Measurements from ENCODE around the gene CRELD1. TPM values are rescaled to one million over a fixed set of nuclear protein-coding genes. Genes with fewer than 3 reads are reported as not detected.
A peak's percentile ranks its signal among the peaks of the same experiment; 100 is the strongest.
"Not testable (repeated sequence)": the region's sequence is repeated elsewhere in the genome, so short reads cannot be mapped to it uniquely, and the experiment has no call there.

CRELD1 gene
- total and polyA plus RNA-seq, 2 donors: 19.9 to 36.4 TPM

GRCh38 chr3:9939906-9940305, 6.3 kb downstream of the CRELD1 start:
- WGBS: 98% methylated on average over 29 of the region's 32 CpGs

GRCh38 chr3:9940746-9941145, 7.1 kb downstream of the CRELD1 start:
- no peak overlapping the region for H3K4me3 ChIP-seq (ENCODE audit: low read length in 2 of 2)
- H3K4me1 ChIP-seq (ENCODE audit: control insufficient read depth in 2 of 2, insufficient read depth in 2 of 2, low read length in 2 of 2): no peaks in the 10 kb centered on the region
- no peak for DNase-seq (ENCODE audit: low read depth in 6 of 9, low spot score in 9 of 9)
- H3K9me3 ChIP-seq (ENCODE audit: control insufficient read depth in 2 of 2, insufficient read depth in 1 of 2, low read length in 1 of 2): no peaks in the 10 kb centered on the region
- H3K27me3 ChIP-seq (ENCODE audit: control insufficient read depth in 2 of 2, insufficient read depth in 1 of 2, low read length in 1 of 2): no peaks in the 10 kb centered on the region
- peaks cover 29 to 35% of the 10 kb centered on the region in 2 donors for H3K36me3 ChIP-seq (ENCODE audit: control insufficient read depth in 2 of 2, insufficient read depth in 2 of 2, low read length in 1 of 2)
- 98% methylated on average over 10 of the region's 10 CpGs for WGBS
- H3K27ac ChIP-seq (ENCODE audit: low read depth in 1 of 2, low read length in 1 of 2): no peak overlapping the region

More at GRCh38 chr3:9939906-9940305, 6.3 kb downstream of the CRELD1 start:
- not testable (repeated sequence) for H3K4me1 ChIP-seq (ENCODE audit: control insufficient read depth in 2 of 2, insufficient read depth in 2 of 2, low read length in 2 of 2); DNase-seq (ENCODE audit: low read depth in 6 of 9, low spot score in 9 of 9); H3K27me3 ChIP-seq (ENCODE audit: control insufficient read depth in 2 of 2, insufficient read depth in 1 of 2, low read length in 1 of 2); H3K9me3 ChIP-seq (ENCODE audit: control insufficient read depth in 2 of 2, insufficient read depth in 1 of 2, low read length in 1 of 2); H3K27ac ChIP-seq (ENCODE audit: low read depth in 1 of 2, low read length in 1 of 2); H3K4me3 ChIP-seq (ENCODE audit: low read length in 2 of 2)
- H3K36me3 ChIP-seq (ENCODE audit: control insufficient read depth in 2 of 2, insufficient read depth in 2 of 2, low read length in 1 of 2): peaks cover 29 to 41% of the 10 kb centered on the region in 2 donors

GRCh38 chr3:9942164-9942563, 8.5 kb downstream of the CRELD1 start:
- H3K27ac ChIP-seq (ENCODE audit: low read depth in 1 of 2, low read length in 1 of 2): no peak overlapping the region
- 95% methylated on average over 4 of the region's 4 CpGs for WGBS
- peaks cover 0 to 9% of the 10 kb centered on the region in 2 donors for H3K4me1 ChIP-seq (ENCODE audit: control insufficient read depth in 2 of 2, insufficient read depth in 2 of 2, low read length in 2 of 2)
- no peaks in the 10 kb centered on the region for H3K9me3 ChIP-seq (ENCODE audit: control insufficient read depth in 2 of 2, insufficient read depth in 1 of 2, low read length in 1 of 2)
- no peak for DNase-seq (ENCODE audit: low read depth in 6 of 9, low spot score in 9 of 9)
- no peak overlapping the region for H3K4me3 ChIP-seq (ENCODE audit: low read length in 2 of 2)
- peaks cover 28 to 32% of the 10 kb centered on the region in 2 donors for H3K36me3 ChIP-seq (ENCODE audit: control insufficient read depth in 2 of 2, insufficient read depth in 2 of 2, low read length in 1 of 2)
- H3K27me3 ChIP-seq (ENCODE audit: control insufficient read depth in 2 of 2, insufficient read depth in 1 of 2, low read length in 1 of 2): no peaks in the 10 kb centered on the region

GRCh38 chr3:9942934-9943690, 9.5 kb downstream of the CRELD1 start:
- H3K4me1 ChIP-seq (ENCODE audit: control insufficient read depth in 2 of 2, insufficient read depth in 2 of 2, low read length in 2 of 2): peaks cover 0 to 9% of the 10 kb centered on the region in 2 donors
- no peaks in the 10 kb centered on the region for H3K9me3 ChIP-seq (ENCODE audit: control insufficient read depth in 2 of 2, insufficient read depth in 1 of 2, low read length in 1 of 2)
- no peak overlapping the region for H3K27ac ChIP-seq (ENCODE audit: low read depth in 1 of 2, low read length in 1 of 2)
- 98% methylated on average over 11 of the region's 11 CpGs for WGBS
- no peaks in the 10 kb centered on the region for H3K27me3 ChIP-seq (ENCODE audit: control insufficient read depth in 2 of 2, insufficient read depth in 1 of 2, low read length in 1 of 2)
- no peak for DNase-seq (ENCODE audit: low read depth in 6 of 9, low spot score in 9 of 9)
- H3K36me3 ChIP-seq (ENCODE audit: control insufficient read depth in 2 of 2, insufficient read depth in 2 of 2, low read length in 1 of 2): peaks cover 19 to 25% of the 10 kb centered on the region in 2 donors
- H3K4me3 ChIP-seq (ENCODE audit: low read length in 2 of 2): no peak overlapping the region

- no peak overlapping the region for H3K27ac ChIP-seq (ENCODE audit: low read depth in 1 of 2, low read length in 1 of 2)
- H3K4me1 ChIP-seq (ENCODE audit: control insufficient read depth in 2 of 2, insufficient read depth in 2 of 2, low read length in 2 of 2): peaks cover 0 to 9% of the 10 kb centered on the region in 2 donors
- H3K27me3 ChIP-seq (ENCODE audit: control insufficient read depth in 2 of 2, insufficient read depth in 1 of 2, low read length in 1 of 2): no peaks in the 10 kb centered on the region
- DNase-seq (ENCODE audit: low read depth in 6 of 9, low spot score in 9 of 9): no peak
- H3K36me3 ChIP-seq (ENCODE audit: control insufficient read depth in 2 of 2, insufficient read depth in 2 of 2, low read length in 1 of 2): peaks cover 16 to 25% of the 10 kb centered on the region in 2 donors
- no peaks in the 10 kb centered on the region for H3K9me3 ChIP-seq (ENCODE audit: control insufficient read depth in 2 of 2, insufficient read depth in 1 of 2, low read length in 1 of 2)
- no peak overlapping the region for H3K4me3 ChIP-seq (ENCODE audit: low read length in 2 of 2)
- 96% methylated on average over 11 of the region's 11 CpGs for WGBS
Observed at GRCh38 chr3:9944271-9944670, 10.6 kb downstream of the CRELD1 start.

GRCh38 chr3:9945358-9945757, 11.7 kb downstream of the CRELD1 start:
- H3K27ac ChIP-seq (ENCODE audit: low read depth in 1 of 2, low read length in 1 of 2): no peak overlapping the region
- WGBS: 95% methylated on average over 10 of the region's 10 CpGs
- no peak overlapping the region for H3K4me3 ChIP-seq (ENCODE audit: low read length in 2 of 2)
- peaks cover 16 to 25% of the 10 kb centered on the region in 2 donors for H3K36me3 ChIP-seq (ENCODE audit: control insufficient read depth in 2 of 2, insufficient read depth in 2 of 2, low read length in 1 of 2)
- no peaks in the 10 kb centered on the region for H3K27me3 ChIP-seq (ENCODE audit: control insufficient read depth in 2 of 2, insufficient read depth in 1 of 2, low read length in 1 of 2)
- no peak for DNase-seq (ENCODE audit: low read depth in 6 of 9, low spot score in 9 of 9)
- no peaks in the 10 kb centered on the region for H3K9me3 ChIP-seq (ENCODE audit: control insufficient read depth in 2 of 2, insufficient read depth in 1 of 2, low read length in 1 of 2)
- H3K4me1 ChIP-seq (ENCODE audit: control insufficient read depth in 2 of 2, insufficient read depth in 2 of 2, low read length in 2 of 2): peaks cover 0 to 9% of the 10 kb centered on the region in 2 donors

- 68% methylated on average over 90 of the region's 90 CpGs for WGBS
- Histone ChIP-seq H3K4me3 (ENCODE audit: low read length in 2 of 2) (peak overlapping the region; percentile 0 to 53), H3K9me3 (ENCODE audit: control insufficient read depth in 2 of 2, insufficient read depth in 1 of 2, low read length in 1 of 2) (no peaks in the 10 kb centered on the region), H3K27ac (ENCODE audit: low read depth in 1 of 2, low read length in 1 of 2) (peak overlapping the region in 1 of 2 donors; percentile 14), H3K4me1 (ENCODE audit: control insufficient read depth in 2 of 2, insufficient read depth in 2 of 2, low read length in 2 of 2) (peaks cover 0 to 14% of the 10 kb centered on the region in 2 donors), H3K36me3 (ENCODE audit: control insufficient read depth in 2 of 2, insufficient read depth in 2 of 2, low read length in 1 of 2) (peaks cover 13 to 18% of the 10 kb centered on the region in 2 donors), H3K27me3 (ENCODE audit: control insufficient read depth in 2 of 2, insufficient read depth in 1 of 2, low read length in 1 of 2) (peaks cover 0 to under 1% of the 10 kb centered on the region in 2 donors)
- DNase-seq (ENCODE audit: low read depth in 6 of 9, low spot score in 9 of 9): peak; percentile 47 to 93 (median 79)
Observed at GRCh38 chr3:9946112-9947024, 12.7 kb downstream of the CRELD1 start.

- H3K4me1 ChIP-seq (ENCODE audit: control insufficient read depth in 2 of 2, insufficient read depth in 2 of 2, low read length in 2 of 2): peaks cover 7 to 21% of the 10 kb centered on the region in 2 donors
- peaks cover 13 to 18% of the 10 kb centered on the region in 2 donors for H3K36me3 ChIP-seq (ENCODE audit: control insufficient read depth in 2 of 2, insufficient read depth in 2 of 2, low read length in 1 of 2)
- H3K27me3 ChIP-seq (ENCODE audit: control insufficient read depth in 2 of 2, insufficient read depth in 1 of 2, low read length in 1 of 2): peaks cover 0 to 9% of the 10 kb centered on the region in 2 donors
- no peak overlapping the region for H3K27ac ChIP-seq (ENCODE audit: low read depth in 1 of 2, low read length in 1 of 2)
- peak overlapping the region in 1 of 2 donors; percentile 13 for H3K4me3 ChIP-seq (ENCODE audit: low read length in 2 of 2)
- H3K9me3 ChIP-seq (ENCODE audit: control insufficient read depth in 2 of 2, insufficient read depth in 1 of 2, low read length in 1 of 2): no peaks in the 10 kb centered on the region
- WGBS: 96% methylated on average over 86 of the region's 86 CpGs
- no peak for DNase-seq (ENCODE audit: low read depth in 6 of 9, low spot score in 9 of 9)
Observed at GRCh38 chr3:9947025-9947995, 13.7 kb downstream of the CRELD1 start.
